Measurements from ENCODE around the gene RBM20. TPM values are rescaled to one million over a fixed set of nuclear protein-coding genes. Genes with fewer than 3 reads are reported as not detected.
A peak's percentile ranks its signal among the peaks of the same experiment; 100 is the strongest.

Gene RBM20
- total RNA-seq, 1 experiment from 2014 or later: 0.17 TPM

- Mint-ChIP-seq H3K27me3 (ENCODE audit: low read depth) (no peaks in the 10 kb centered on the region), H3K27ac (peak overlapping the region; percentile 83 to 96 (median 87); a peak in 5 of 7 replicates), H3K9me3 (no peaks in the 10 kb centered on the region; a peak in 1 of 5 replicates), H3K4me3 (peak overlapping the region; percentile 78 to 87), H3K4me1 (peaks cover 23 to 24% of the 10 kb centered on the region in 2 experiments), H3K36me3 (ENCODE audit: insufficient read depth in 1 of 3, low read depth in 3 of 3) (peaks cover 0 to 4% (median 0%) of the 10 kb centered on the region in 3 experiments; a peak in 1 of 7 replicates)
- no peak overlapping the region for H3K27ac ChIP-seq (ENCODE audit: insufficient read length, low read depth, low read length)
- H4K8ac ChIP-seq (replicated peaks; ENCODE audit: insufficient read length, low read depth, low read length): no peak overlapping the region
- peak; percentile 83 for DNase-seq
- peak overlapping the region; percentile 68 for H3K9ac ChIP-seq (ENCODE audit: extremely low read depth, insufficient read length, low read length)
- H2BK120ac ChIP-seq (ENCODE audit: low read depth, low read length, poor library complexity, severe bottlenecking): no peak overlapping the region
- no peaks in the 10 kb centered on the region for H3K79me1 ChIP-seq (ENCODE audit: insufficient read depth, low read depth, low read length, poor library complexity, severe bottlenecking)
- H2BK12ac ChIP-seq (ENCODE audit: insufficient read length, low read depth, low read length): no peak overlapping the region
- H3K4me1 ChIP-seq (ENCODE audit: insufficient read depth, low read length): no peaks in the 10 kb centered on the region; the same call in 1 of the 2 replicates
- H3K23ac ChIP-seq (ENCODE audit: insufficient read length, low read depth, low read length): no peak overlapping the region
- no peak overlapping the region for H3K56ac ChIP-seq (ENCODE audit: insufficient read length, low read depth, low read length)
- H2BK5ac ChIP-seq (ENCODE audit: insufficient read length, low read length): no peak overlapping the region
- no peak overlapping the region for H3T11ph ChIP-seq (ENCODE audit: low read length)
- H3K4ac ChIP-seq (ENCODE audit: low read depth, low read length): no peak overlapping the region
- H3K14ac ChIP-seq (ENCODE audit: insufficient read depth, low read length): peak overlapping the region; percentile 78
- H3K23me2 ChIP-seq (ENCODE audit: insufficient read length, low read depth, low read length, poor library complexity, severe bottlenecking): peaks cover 11% of the 10 kb centered on the region
- peak overlapping the region; percentile 94 for H3K4me2 ChIP-seq (ENCODE audit: insufficient read depth, insufficient read length, low read length)
- no peak overlapping the region for H2BK20ac ChIP-seq (ENCODE audit: low read depth, low read length, poor library complexity, severe bottlenecking)
- no peaks in the 10 kb centered on the region for H3K9me3 ChIP-seq (ENCODE audit: control insufficient read depth, low read depth, low read length)
- no peaks in the 10 kb centered on the region for H3K27me3 ChIP-seq (ENCODE audit: insufficient read depth, low read length)
- H4K91ac ChIP-seq (ENCODE audit: insufficient read length, low read depth, low read length): no peak overlapping the region
- H2BK15ac ChIP-seq (ENCODE audit: low read depth, low read length): no peak overlapping the region
- H3K79me2 ChIP-seq (ENCODE audit: insufficient read depth, low read length): no peaks in the 10 kb centered on the region
- no peak overlapping the region for H4K5ac ChIP-seq (ENCODE audit: insufficient read length, low read depth, low read length)
- H3K18ac ChIP-seq (ENCODE audit: insufficient read length, low read depth, low read length): peak overlapping the region; percentile 77
- H2AFZ ChIP-seq (ENCODE audit: low read length): no peak overlapping the region
- H2AK5ac ChIP-seq (ENCODE audit: insufficient read length, low read length): no peak overlapping the region
- TF ChIP-seq, protein P1, sequence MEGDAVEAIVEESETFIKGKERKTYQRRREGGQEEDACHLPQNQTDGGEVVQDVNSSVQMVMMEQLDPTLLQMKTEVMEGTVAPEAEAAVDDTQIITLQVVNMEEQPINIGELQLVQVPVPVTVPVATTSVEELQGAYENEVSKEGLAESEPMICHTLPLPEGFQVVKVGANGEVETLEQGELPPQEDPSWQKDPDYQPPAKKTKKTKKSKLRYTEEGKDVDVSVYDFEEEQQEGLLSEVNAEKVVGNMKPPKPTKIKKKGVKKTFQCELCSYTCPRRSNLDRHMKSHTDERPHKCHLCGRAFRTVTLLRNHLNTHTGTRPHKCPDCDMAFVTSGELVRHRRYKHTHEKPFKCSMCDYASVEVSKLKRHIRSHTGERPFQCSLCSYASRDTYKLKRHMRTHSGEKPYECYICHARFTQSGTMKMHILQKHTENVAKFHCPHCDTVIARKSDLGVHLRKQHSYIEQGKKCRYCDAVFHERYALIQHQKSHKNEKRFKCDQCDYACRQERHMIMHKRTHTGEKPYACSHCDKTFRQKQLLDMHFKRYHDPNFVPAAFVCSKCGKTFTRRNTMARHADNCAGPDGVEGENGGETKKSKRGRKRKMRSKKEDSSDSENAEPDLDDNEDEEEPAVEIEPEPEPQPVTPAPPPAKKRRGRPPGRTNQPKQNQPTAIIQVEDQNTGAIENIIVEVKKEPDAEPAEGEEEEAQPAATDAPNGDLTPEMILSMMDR (conservative IDR thresholded peaks at IDR 0.05): peak; percentile 36; the same call in 2 of the 3 replicates
- H4K20me1 ChIP-seq (ENCODE audit: control insufficient read depth, insufficient read depth, insufficient read length): no peaks in the 10 kb centered on the region
- no CpG with 5 or more reads among the region's 70 CpGs for WGBS (ENCODE audit: extremely low coverage, insufficient read length, low lambda C conversion rate)
Observed at GRCh38 chr10:110872145-110872983, 228.2 kb downstream of the RBM20 start.
